K562 (cell line): ENCODE data around the gene SFSWAP. TPM values are rescaled to one million over a fixed set of nuclear protein-coding genes. Genes with fewer than 3 reads are reported as not detected.

Source experiments
- ATAC-seq: fragments of 200-7000 bp; cut with Tn5 transposase; 3 replicates; pipeline ENCODE4 v1.9.1; 2020; ENCODE audit warnings: moderate library complexity
- BruUV-seq: library from RNA; stranded (reverse); fragments of 400-500 nt; replicated peaks from 2 replicates; lab custom pipeline; 2021; lab: Mats Ljungman, UMichigan
- CTCF ChIA-PET: fragments of 300-600 bp; formaldehyde crosslinking; extraction: SDS; loops from one replicate; lab custom pipeline; 2021; ENCODE audit warnings: low intra/inter-chr PET ratio; lab: Yijun Ruan, JAX
- POLR2A ChIA-PET: fragments of 300-600, 350-650 bp; sonication (Branson Sonifier 250); formaldehyde crosslinking; extraction: SDS; loops from one replicate; lab custom pipeline; 2021; ENCODE audit warnings: antibody characterized with exemption, inconsistent platforms; lab: Yijun Ruan, JAX
- DNase-seq, 4 experiments: peaks; one replicate each; pipeline versions ENCODE4 v3.0.0 to v3.0.0-alpha.2; 2011 to 2018; ENCODE audit warnings: low spot score in 3 of 4, mixed read lengths in 3 of 4; ENCODE audit errors: extremely low read depth in 1 of 4
- FAIRE-seq: peaks from 2 replicates; lab custom pipeline; 2011; peaks lifted over from hg19 to GRCh38; lab: Jason Lieb, UNC
- H2AFZ ChIP-seq: 2 replicates; pipeline ENCODE4 v1.6.0; 2011; ENCODE audit warnings: low read depth, low read length, control low read depth, inconsistent platforms
- H3K27ac ChIP-seq: fragments of 200-600 bp; 3 replicates; pipeline ENCODE4 v1.8.0; 2011; ENCODE audit warnings: low read depth, mild to moderate bottlenecking, control low read depth, inconsistent platforms, low read length, moderate library complexity, mixed read lengths; ENCODE audit errors: extremely low read depth
- H3K27me3 ChIP-seq, 2 experiments: fragments of 300-600 bp in 1 of 2; 2 replicates in 1 of 2; 3 replicates in 1 of 2; pipeline versions ENCODE4 v1.6.0 to v1.8.0; 2011; ENCODE audit warnings: inconsistent platforms in 2 of 2, low read length in 2 of 2, mild to moderate bottlenecking in 1 of 2, mixed read lengths in 1 of 2, moderate library complexity in 1 of 2; ENCODE audit not compliant: control insufficient read depth in 2 of 2, insufficient read depth in 2 of 2
- H3K36me3 ChIP-seq: fragments of 300-600 bp; 3 replicates; pipeline ENCODE4 v1.8.0; 2011; ENCODE audit warnings: mild to moderate bottlenecking, low read length, inconsistent platforms; ENCODE audit not compliant: control insufficient read depth, insufficient read depth
- H3K4me1 ChIP-seq, 2 experiments: fragments of 200-600 bp in 1 of 2; replicated peaks in 1 of 2; 2 replicates in 1 of 2; 3 replicates in 1 of 2; pipeline versions ENCODE4 v1.5.1 to v1.8.0; 2011; ENCODE audit warnings: inconsistent platforms in 2 of 2, low read length in 2 of 2, mild to moderate bottlenecking in 1 of 2, mixed read lengths in 1 of 2, moderate library complexity in 1 of 2; ENCODE audit not compliant: control insufficient read depth in 2 of 2, insufficient read depth in 2 of 2
- H3K4me2 ChIP-seq: 2 replicates; pipeline ENCODE4 v1.6.1; 2011; ENCODE audit warnings: low read length, control low read depth, inconsistent platforms, mixed read lengths; ENCODE audit not compliant: insufficient read depth
- H3K4me3 ChIP-seq: fragments of 200-600 bp; sonication (generic), shearing (Covaris generic); 2 replicates; pipeline ENCODE4 v1.5.1; 2016; ENCODE audit warnings: control low read depth, inconsistent platforms
- H3K79me2 ChIP-seq: fragments of 200-600 bp; 3 replicates; pipeline ENCODE4 v1.8.0; 2011; ENCODE audit warnings: low read length, inconsistent platforms; ENCODE audit not compliant: control insufficient read depth, insufficient read depth
- H3K9ac ChIP-seq, 2 experiments: 2 replicates each; pipeline versions ENCODE4 v1.6.0 to v1.6.1; 2011; ENCODE audit warnings: low read depth in 2 of 2, low read length in 2 of 2, control low read depth in 1 of 2, inconsistent platforms in 1 of 2, mild to moderate bottlenecking in 1 of 2, mixed read lengths in 1 of 2; ENCODE audit not compliant: insufficient read depth in 1 of 2
- H3K9me1 ChIP-seq: one replicate; pipeline ENCODE4 v1.6.0; 2011; ENCODE audit warnings: inconsistent platforms, mild to moderate bottlenecking, low read length, moderate library complexity; ENCODE audit not compliant: control insufficient read depth, insufficient read depth
- H3K9me3 ChIP-seq: replicated peaks from 2 replicates; pipeline ENCODE4 v1.5.1; 2011; ENCODE audit warnings: low read depth, low read length, inconsistent platforms; ENCODE audit not compliant: control insufficient read depth, insufficient read depth
- H4K20me1 ChIP-seq: replicated peaks from 2 replicates; pipeline ENCODE4 v1.6.1; 2011; ENCODE audit warnings: low read length, inconsistent platforms, mixed read lengths; ENCODE audit not compliant: control insufficient read depth, insufficient read depth
- CUX1 ChIP-seq: fragments of 200-800 bp; sonication (Bioruptor generic); IDR thresholded peaks from 2 replicates; pipeline ENCODE4 v1.6.1; 2016; ENCODE audit warnings: missing genetic modification characterization, missing compliant biosample characterization
- HDAC2 ChIP-seq: fragments of 450-650 bp; IDR thresholded peaks from 2 replicates; pipeline ENCODE4 v1.6.1; 2016; ENCODE audit warnings: mild to moderate bottlenecking
- L3MBTL2 ChIP-seq: fragments of 450-650 bp; IDR thresholded peaks from 2 replicates; pipeline ENCODE4 v1.6.1; 2016; ENCODE audit warnings: mild to moderate bottlenecking, moderate library complexity
- NR0B1 ChIP-seq: fragments of 450-650 bp; IDR thresholded peaks from one replicate; pipeline ENCODE4 v1.6.1; 2018; ENCODE audit warnings: mild to moderate bottlenecking, moderate library complexity; ENCODE audit not compliant: partially characterized antibody
- POLR2A ChIP-seq: fragments of 450-650 bp; conservative IDR thresholded peaks from 2 replicates; pipeline ENCODE4 v1.6.1; 2016
- SIN3A ChIP-seq, 2 experiments: fragments of 150-350 bp in 1 of 2; IDR thresholded peaks; 2 replicates each; pipeline ENCODE4 v1.6.1; 2011 to 2016; ENCODE audit warnings: borderline replicate concordance in 2 of 2, low read depth in 2 of 2, low read length in 2 of 2, mild to moderate bottlenecking in 2 of 2, moderate library complexity in 2 of 2; ENCODE audit not compliant: control insufficient read depth in 1 of 2
- ZNF143 ChIP-seq: sonication (generic); formaldehyde crosslinking; IDR thresholded peaks from 2 replicates; pipeline ENCODE4 v1.9.0; 2022; ENCODE audit warnings: mild to moderate bottlenecking, missing genetic modification reagents
- ZNF280B ChIP-seq: fragments of 250-450 bp; sonication (Bioruptor Pico); IDR thresholded peaks from 2 replicates; pipeline ENCODE4 v1.5.1; 2021; ENCODE audit warnings: mild to moderate bottlenecking
- ZNF395 ChIP-seq: fragments of 200-800 bp; sonication (Bioruptor generic); IDR thresholded peaks from 2 replicates; pipeline ENCODE4 v1.6.1; 2017; ENCODE audit warnings: missing genetic modification characterization, missing compliant biosample characterization
- ZNF57 ChIP-seq: fragments of 450-650 bp; formaldehyde crosslinking; IDR thresholded peaks from 2 replicates; pipeline ENCODE4 v1.4.0; 2020; ENCODE audit warnings: mild to moderate bottlenecking, moderate library complexity
- WGBS: fragments of 100-300 bp; shearing (Covaris generic); methylation state at CpG from one replicate; pipeline ENCODE4 v1.1.6; 2016; ENCODE audit warnings: low coverage, mixed read lengths; ENCODE audit not compliant: insufficient coverage; ENCODE audit errors: missing lambda C conversion rate; 5-methylcytosine and 5-hydroxymethylcytosine counted together
- in situ Hi-C: fragments of 300-500 bp; cut with MboI; formaldehyde crosslinking; loops from 4 replicates; pipeline ENCODE4 v1.15.0; 2018; ENCODE audit warnings: inconsistent platforms, mixed read lengths
- intact Hi-C: fragments of 100-400 bp; cut with micrococcal nuclease; formaldehyde crosslinking; loops from 2 replicates; pipeline ENCODE4 v1.14.2; 2022
- polyA plus RNA-seq, 8 experiments: library from polyadenylated mRNA; depleted of rRNA in 4 of 8; stranded (reverse) in 5 of 8; unstranded in 3 of 8; fragments of >200 nt; fragmentation: Nextera tagmentation in 2 of 8; fragmentation: Illumina TruSeq in 1 of 8; extraction: Ambion mirVana in 2 of 8; extraction: Trizol in 1 of 8; gene quantifications; 2 replicates each; pipeline versions ENCODE4 v1.2.1 to v1.2.3, GENCODE V29; 2011 to 2014; ENCODE audit warnings: inconsistent platforms in 1 of 8, missing spikeins in 1 of 8
- total RNA-seq, 7 experiments: library from RNA; depleted of rRNA in 6 of 7; stranded (reverse); fragments of >200 nt in 6 of 7; fragmentation: Illumina TruSeq in 2 of 7; extraction: Trizol in 2 of 7; gene quantifications; 2 replicates each; pipeline versions ENCODE4 v1.2.1 to v1.2.3, GENCODE V29; 2011 to 2021; ENCODE audit warnings: low replicate concordance in 1 of 7

Gene SFSWAP
- total and polyA plus RNA-seq, 9 of the 15 experiments (the other 6 are each of a cell fraction or from before 2014, with no cell fraction given) = 2.4 to 60.4 (median 32.6) TPM

- no peaks in the 10 kb centered on the region for H3K79me2 ChIP-seq
- H3K9me3 ChIP-seq = no peaks in the 10 kb centered on the region
- H4K20me1 ChIP-seq = no peaks in the 10 kb centered on the region
- 93% methylated on average over 9 of the region's 9 CpGs for WGBS
- in situ Hi-C loops = no loop called here
- H3K27ac ChIP-seq = no peak overlapping the region
- H3K4me1 ChIP-seq = no peaks in the 10 kb centered on the region
- POLR2A ChIA-PET = interaction anchor here (1.4 kb wide), 1 partner anchor 9 kb away, joined by 4 read pairs; no protein-coding TSS in a partner anchor
- no peaks in the 10 kb centered on the region for H3K27me3 ChIP-seq
- FAIRE-seq = no peak
- no TSS peak for BruUV-seq
- no peak for DNase-seq
- no peak overlapping the region for H3K9ac ChIP-seq
- TF ChIP-seq NR0B1 (no peak), ZNF143 (CRISPR knock-in tag) (no peak), SIN3A (IDR thresholded peaks at IDR 0.05; ENCODE audit: borderline replicate concordance in 2 of 2, control insufficient read depth in 1 of 2, low read depth in 2 of 2, low read length in 2 of 2) (no peak), ZNF395 (no peak), ZNF280B (CRISPR knock-in tag) (no peak), ZNF57 (CRISPR knock-in tag) (no peak), HDAC2 (no peak), POLR2A (no peak), CUX1 (CRISPR knock-in tag) (no peak), L3MBTL2 (no peak)
- TF ChIP-seq, all 486 proteins: peak for 0
- ATAC-seq = no peak
- Histone ChIP-seq H3K9me1 (no peaks in the 10 kb centered on the region), H2AFZ (no peak overlapping the region), H3K36me3 (peaks cover 77% of the 10 kb centered on the region; the same call in 2 of the 3 replicates), H3K4me3 (no peak overlapping the region), H3K4me2 (no peak overlapping the region)
- intact Hi-C loops = no loop called here
- CTCF ChIA-PET = no interaction called here
Measured at GRCh38 chr12:131764738-131765137, 53.8 kb downstream of the SFSWAP start.
